IPS-NIHi7 (cell line): Measurements from ENCODE around the gene PROKR1.

Source experiments
- DNase-seq: peaks from one replicate; pipeline ENCODE4 v3.0.0; 2012; ENCODE audit warnings: mixed read lengths; ENCODE audit errors: extremely low spot score

PROKR1 gene

GRCh38 chr2:68698567-68699377 is 55.4 kb downstream of the PROKR1 start:
- DNase-seq: no peak

GRCh38 chr2:68700560-68700959 is 57.2 kb downstream of the PROKR1 start:
- DNase-seq: no peak

GRCh38 chr2:68706637-68707036 is 63.3 kb downstream of the PROKR1 start:
- no peak for DNase-seq
